Measurements from ENCODE around the gene SEPHS1.
"Not testable (repeated sequence)": the region's sequence is repeated elsewhere in the genome, so short reads cannot be mapped to it uniquely, and the experiment has no call there.

The SEPHS1 gene

GRCh38 chr10:13276749-13277365 lies 71.2 kb downstream of the SEPHS1 start:
- DNase-seq, result no peak

- DNase-seq, result not testable (repeated sequence)
Observed at GRCh38 chr10:13276146-13276545, 71.9 kb downstream of the SEPHS1 start.

GRCh38 chr10:13272164-13272571 lies 75.9 kb downstream of the SEPHS1 start:
- peak; percentile 82 for DNase-seq

DNA sequence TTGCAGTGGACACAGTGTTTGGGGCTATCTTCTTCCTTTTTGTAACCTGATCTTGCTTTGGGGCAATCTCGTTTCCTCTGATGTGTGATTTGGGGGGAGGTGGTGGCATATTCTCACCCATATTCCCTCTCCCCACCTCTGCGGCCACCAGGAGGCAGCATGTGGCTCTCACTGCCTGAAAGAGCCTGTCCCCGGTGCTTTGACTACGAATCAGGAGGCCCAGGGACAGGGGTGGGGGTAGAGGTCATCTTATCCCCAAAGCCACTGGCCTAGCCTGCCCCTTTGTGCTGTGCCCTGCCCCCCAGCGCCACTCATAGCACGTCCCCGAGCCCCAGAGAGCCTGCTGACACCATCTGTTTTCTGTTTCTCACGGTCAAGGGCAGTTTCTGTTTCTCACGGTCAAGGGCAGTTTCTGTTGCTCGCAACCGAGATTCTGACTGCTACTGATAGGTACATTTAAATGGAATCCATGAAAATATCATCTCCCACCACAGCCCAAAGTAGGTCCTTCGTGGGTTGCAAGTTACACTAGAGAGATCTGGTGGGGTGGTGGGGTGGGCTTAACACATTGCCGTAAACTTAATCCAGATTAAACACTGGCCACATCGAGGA lies 76.4 kb downstream of the SEPHS1 start:
- peak; percentile 38 for DNase-seq

DNA sequence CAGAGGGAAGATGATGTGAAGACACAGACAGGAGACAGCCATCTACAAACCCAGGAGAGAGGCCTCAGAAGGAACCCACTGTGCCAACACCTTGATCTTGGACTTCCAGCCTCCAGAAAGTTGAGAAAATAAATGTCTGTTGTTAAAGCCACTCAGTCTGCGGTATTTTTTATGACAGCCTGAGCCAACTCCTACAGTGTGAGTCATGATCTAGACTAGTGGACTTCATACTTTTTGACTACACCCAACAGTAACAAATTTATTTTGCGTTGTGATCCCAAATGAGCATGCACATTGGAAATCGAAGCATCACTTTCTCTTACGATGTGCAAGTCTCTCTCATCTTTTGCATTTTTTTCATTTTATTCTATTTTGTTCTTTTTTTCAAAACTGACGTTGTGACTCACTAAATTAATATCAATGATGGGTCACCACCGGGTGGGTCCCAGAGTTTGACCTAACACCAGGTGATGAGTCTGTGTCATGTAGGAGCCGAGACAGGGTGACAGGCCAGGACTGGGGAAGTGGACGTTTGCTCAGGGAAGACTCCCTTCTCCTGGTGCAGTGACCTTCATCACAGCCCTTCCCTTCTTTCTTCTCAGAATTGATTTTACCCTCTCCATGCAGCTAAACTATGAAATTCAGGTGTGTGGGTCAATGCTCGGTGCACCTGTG lies 77.1 kb downstream of the SEPHS1 start:
- DNase-seq, result no peak

DNA sequence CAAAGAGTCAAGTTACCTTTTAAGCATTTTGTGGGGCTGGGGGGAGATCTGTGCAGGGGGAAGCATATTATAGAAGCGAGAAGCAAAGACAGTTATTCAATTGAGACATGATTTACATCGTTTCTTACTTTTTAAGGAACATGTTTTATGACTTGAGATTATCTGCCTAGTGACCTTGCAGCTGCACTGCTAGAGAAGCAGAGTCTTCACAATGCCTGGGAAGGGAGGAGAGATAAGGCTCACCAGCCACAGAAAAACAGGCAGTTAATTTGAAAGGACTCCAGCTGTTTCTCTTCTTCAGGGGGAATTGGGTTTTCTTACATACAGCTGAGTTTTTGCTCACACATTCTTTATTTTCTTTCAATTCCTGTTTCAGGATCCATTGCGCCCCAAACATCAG lies 79.3 kb downstream of the SEPHS1 start:
- DNase-seq, result no peak

DNA sequence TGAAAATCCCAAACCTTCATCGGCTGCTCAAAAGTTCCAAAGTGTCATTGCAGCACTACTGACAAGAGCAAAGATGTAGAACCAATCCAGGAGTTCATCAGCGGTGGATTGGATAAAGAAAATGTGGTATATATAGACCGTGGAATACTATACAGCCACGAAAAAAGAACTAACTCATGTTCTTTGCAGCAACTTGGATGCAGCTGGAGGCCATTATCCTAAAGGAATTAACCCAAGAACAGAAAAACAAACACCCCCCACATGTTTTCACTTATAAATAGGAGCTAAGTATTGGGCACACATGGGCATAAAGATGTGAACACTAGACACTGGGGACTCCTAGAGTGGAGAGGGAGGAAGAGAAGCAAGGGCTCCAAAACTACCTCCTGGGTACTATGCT lies 79.8 kb downstream of the SEPHS1 start:
- no peak for DNase-seq
